Mesodermal cell (in vitro differentiated cells): ENCODE measurements around the gene MCRIP1.

ENCODE experiments used
- H3K27ac ChIP-seq: 2 replicates; pipeline ENCODE4 v1.7.0; 2013; ENCODE audit warnings: mild to moderate bottlenecking, low read depth, low read length, moderate library complexity; ENCODE audit not compliant: severe bottlenecking
- H3K36me3 ChIP-seq: 2 replicates; pipeline ENCODE4 v1.7.1; 2013; ENCODE audit warnings: mild to moderate bottlenecking, low read length, moderate library complexity; ENCODE audit not compliant: control insufficient read depth, insufficient read depth
- H3K4me1 ChIP-seq: one replicate; pipeline ENCODE4 v1.7.1; 2013; ENCODE audit warnings: mild to moderate bottlenecking, low read length; ENCODE audit not compliant: insufficient read depth, control insufficient read depth, poor library complexity, severe bottlenecking
- H3K4me3 ChIP-seq: 2 replicates; pipeline ENCODE4 v1.7.0; 2013; ENCODE audit warnings: low read length, control low read depth, mild to moderate bottlenecking; ENCODE audit not compliant: insufficient read depth, poor library complexity, severe bottlenecking; ENCODE audit errors: extremely low read depth
- H3K9me3 ChIP-seq: 2 replicates; pipeline ENCODE4 v1.7.1; 2013; ENCODE audit warnings: mild to moderate bottlenecking, low read length, moderate library complexity; ENCODE audit not compliant: control insufficient read depth
- WGBS, 2 experiments: methylation state at CpG; one replicate each; pipeline ENCODE4 v1.1.5; 2013; ENCODE audit warnings: missing lambda C conversion rate in 2 of 2; ENCODE audit not compliant: insufficient coverage in 2 of 2; 5-methylcytosine and 5-hydroxymethylcytosine counted together

Gene MCRIP1

GRCh38 chr17:81825841-81826466 lies 7.1 kb downstream of the MCRIP1 start:
- Histone ChIP-seq H3K9me3 (no peaks in the 10 kb centered on the region), H3K4me3 (no peak overlapping the region), H3K27ac (no peak overlapping the region), H3K36me3 (peaks cover 39% of the 10 kb centered on the region), H3K4me1 (no peaks in the 10 kb centered on the region)
- WGBS, 2 experiments, result 80 to 95% methylated on average over 11 of the region's 11 CpGs

GRCh38 chr17:81824595-81824994 lies 8.5 kb downstream of the MCRIP1 start:
- WGBS, 2 experiments, result 79 to 92% methylated on average over 9 to 10 of the region's 11 CpGs

GRCh38 chr17:81823820-81824550 lies 9.1 kb downstream of the MCRIP1 start:
- H3K4me3 ChIP-seq, result no peak overlapping the region
- no peaks in the 10 kb centered on the region for H3K9me3 ChIP-seq
- H3K4me1 ChIP-seq, result no peaks in the 10 kb centered on the region
- H3K36me3 ChIP-seq, result peaks cover 36% of the 10 kb centered on the region
- no peak overlapping the region for H3K27ac ChIP-seq
- 95 to 97% methylated on average over 30 to 31 of the region's 33 CpGs for WGBS, 2 experiments

More at GRCh38 chr17:81824595-81824994, 8.5 kb downstream of the MCRIP1 start:
- H3K4me1 ChIP-seq, result no peaks in the 10 kb centered on the region
- H3K9me3 ChIP-seq, result no peaks in the 10 kb centered on the region
- H3K27ac ChIP-seq, result no peak overlapping the region
- H3K36me3 ChIP-seq, result peaks cover 36% of the 10 kb centered on the region
- no peak overlapping the region for H3K4me3 ChIP-seq

- no peak overlapping the region for H3K27ac ChIP-seq
- whole genome bisulfite sequencing, 2 experiments, result 97 to 98% methylated on average over 23 to 24 of the region's 30 CpGs
- H3K4me3 ChIP-seq, result no peak overlapping the region
- H3K4me1 ChIP-seq, result no peaks in the 10 kb centered on the region
- no peaks in the 10 kb centered on the region for H3K9me3 ChIP-seq
- H3K36me3 ChIP-seq, result peaks cover 36% of the 10 kb centered on the region
These were observed 9.9 kb downstream of the MCRIP1 start for GRCh38 chr17:81822996-81823819.

- Histone ChIP-seq H3K4me3 (no peak overlapping the region), H3K9me3 (no peaks in the 10 kb centered on the region), H3K4me1 (no peaks in the 10 kb centered on the region), H3K27ac (no peak overlapping the region), H3K36me3 (peaks cover 36% of the 10 kb centered on the region)
- WGBS, 2 experiments, result 92 to 97% methylated on average over 6 to 8 of the region's 8 CpGs
These were observed 10.8 kb downstream of the MCRIP1 start for GRCh38 chr17:81822312-81822637.

- no peak overlapping the region for H3K27ac ChIP-seq
- no peaks in the 10 kb centered on the region for H3K9me3 ChIP-seq
- 88 to 94% methylated on average over 19 to 20 of the region's 20 CpGs for WGBS, 2 experiments
- no peaks in the 10 kb centered on the region for H3K4me1 ChIP-seq
- no peak overlapping the region for H3K4me3 ChIP-seq
- peaks cover 36% of the 10 kb centered on the region for H3K36me3 ChIP-seq
These were observed 11.3 kb downstream of the MCRIP1 start for GRCh38 chr17:81821603-81822311.

- H3K36me3 ChIP-seq, result peaks cover 36% of the 10 kb centered on the region
- no peaks in the 10 kb centered on the region for H3K4me1 ChIP-seq
- H3K27ac ChIP-seq, result no peak overlapping the region
- no peaks in the 10 kb centered on the region for H3K9me3 ChIP-seq
- WGBS, 2 experiments, result 93 to 96% methylated on average over 8 of the region's 8 CpGs
- no peak overlapping the region for H3K4me3 ChIP-seq
These were observed 11.9 kb downstream of the MCRIP1 start for GRCh38 chr17:81821147-81821546.

- H3K4me3 ChIP-seq, result no peak overlapping the region
- H3K9me3 ChIP-seq, result no peaks in the 10 kb centered on the region
- H3K36me3 ChIP-seq, result peaks cover 32% of the 10 kb centered on the region
- H3K4me1 ChIP-seq, result no peaks in the 10 kb centered on the region
- 54 to 96% methylated on average over 2 to 4 of the region's 13 CpGs for WGBS, 2 experiments
- no peak overlapping the region for H3K27ac ChIP-seq
These were observed 13.4 kb downstream of the MCRIP1 start for GRCh38 chr17:81819708-81820107.

- Histone ChIP-seq H3K9me3 (no peaks in the 10 kb centered on the region), H3K36me3 (peaks cover 18% of the 10 kb centered on the region), H3K4me1 (no peaks in the 10 kb centered on the region), H3K27ac (no peak overlapping the region), H3K4me3 (no peak overlapping the region)
- WGBS, 2 experiments, result 61 to 64% methylated on average over 6 to 7 of the region's 7 CpGs
These were observed 15.3 kb downstream of the MCRIP1 start for GRCh38 chr17:81817758-81818147.

- H3K9me3 ChIP-seq, result no peaks in the 10 kb centered on the region
- no peaks in the 10 kb centered on the region for H3K4me1 ChIP-seq
- no peak overlapping the region for H3K4me3 ChIP-seq
- no peak overlapping the region for H3K27ac ChIP-seq
- 60% methylated on average over 1 of the region's 2 CpGs; no CpG with 5 or more reads in 1 of the 2 experiments for WGBS, 2 experiments
- H3K36me3 ChIP-seq, result no peaks in the 10 kb centered on the region
These were observed 17.5 kb downstream of the MCRIP1 start for GRCh38 chr17:81815646-81815986.
